HEK293 (cell line): ENCODE measurements around the gene KRT5.

Experiments used
- CTCF ChIA-PET: fragments of 350-600 bp; formaldehyde crosslinking; extraction: SDS; loops from one replicate; lab custom pipeline; 2021; ENCODE audit warnings: antibody characterized with exemption; lab: Yijun Ruan, JAX
- POLR2A ChIA-PET: fragments of 300-600 bp; formaldehyde crosslinking; extraction: SDS; loops from one replicate; lab custom pipeline; 2020; ENCODE audit warnings: antibody characterized with exemption, inconsistent platforms; lab: Yijun Ruan, JAX
- H3K27ac ChIP-seq: fragments of 200-500 bp; sonication (Bioruptor generic); 2 replicates; pipeline ENCODE4 v1.5.1; 2014; ENCODE audit warnings: low read depth, low read length, control low read depth, inconsistent platforms; ENCODE audit errors: extremely low read depth
- H3K36me3 ChIP-seq, 2 experiments: fragments of 200-500 bp in 1 of 2; sonication (Bioruptor generic) in 1 of 2; 1 replicate in 1 of 2; 2 replicates in 1 of 2; pipeline ENCODE4 v1.5.1; 2014 to 2017; ENCODE audit warnings: inconsistent platforms in 2 of 2, low read length in 2 of 2; ENCODE audit not compliant: control insufficient read depth in 2 of 2, insufficient read depth in 1 of 2
- H3K4me1 ChIP-seq: fragments of 200-500 bp; sonication (Bioruptor generic); 2 replicates; pipeline ENCODE4 v1.5.1; 2014; ENCODE audit warnings: mild to moderate bottlenecking, low read length, inconsistent platforms; ENCODE audit not compliant: control insufficient read depth, insufficient read depth
- H3K4me3 ChIP-seq: 2 replicates; pipeline ENCODE4 v1.5.1; 2011; ENCODE audit warnings: low read depth, mild to moderate bottlenecking, control low read depth, low read length, moderate library complexity
- H3K9me3 ChIP-seq: fragments of 200-500 bp; sonication (Bioruptor generic); 2 replicates; pipeline ENCODE4 v1.5.1; 2014; ENCODE audit warnings: low read depth, low read length, inconsistent platforms; ENCODE audit not compliant: control insufficient read depth, insufficient read depth
- MEIS1 ChIP-seq: sonication (generic); formaldehyde crosslinking; IDR thresholded peaks from 2 replicates; pipeline ENCODE4 v1.8.1; 2022; ENCODE audit warnings: missing genetic modification reagents, mild to moderate bottlenecking, borderline replicate concordance
- MYNN ChIP-seq: fragments of 450-650 bp; formaldehyde crosslinking; IDR thresholded peaks from 2 replicates; pipeline ENCODE4 v1.5.1; 2016; ENCODE audit warnings: missing biosample characterization, missing genetic modification characterization, borderline replicate concordance
- OVOL3 ChIP-seq: fragments of 450-650 bp; formaldehyde crosslinking; IDR thresholded peaks from 2 replicates; pipeline ENCODE4 v1.5.1; 2016; ENCODE audit warnings: missing biosample characterization, missing genetic modification characterization
- PRDM1 ChIP-seq: fragments of 450-650 bp; formaldehyde crosslinking; IDR thresholded peaks from 2 replicates; pipeline ENCODE4; 2016; ENCODE audit warnings: missing biosample characterization, missing genetic modification characterization
- SCRT2 ChIP-seq: fragments of 450-650 bp; formaldehyde crosslinking; IDR thresholded peaks from 2 replicates; pipeline ENCODE4 v1.5.1; 2016; ENCODE audit warnings: missing biosample characterization, missing genetic modification characterization
- ZBTB8A ChIP-seq: fragments of 450-650 bp; formaldehyde crosslinking; IDR thresholded peaks from 2 replicates; pipeline ENCODE4 v1.5.1; 2016; ENCODE audit warnings: missing biosample characterization, missing genetic modification characterization
- ZNF121 ChIP-seq: fragments of 450-650 bp; formaldehyde crosslinking; IDR thresholded peaks from 2 replicates; pipeline ENCODE4 v1.5.1; 2016; ENCODE audit warnings: missing biosample characterization, missing genetic modification characterization
- ZNF202 ChIP-seq: fragments of 450-650 bp; formaldehyde crosslinking; IDR thresholded peaks from 2 replicates; pipeline ENCODE4 v1.5.1; 2016; ENCODE audit warnings: missing biosample characterization, missing genetic modification characterization, borderline replicate concordance
- ZNF214 ChIP-seq: fragments of 450-650 bp; formaldehyde crosslinking; IDR thresholded peaks from 2 replicates; pipeline ENCODE4 v1.5.1; 2017; ENCODE audit warnings: missing biosample characterization, mild to moderate bottlenecking, missing genetic modification characterization, borderline replicate concordance
- ZNF274 ChIP-seq, 2 experiments: fragments of 200-500 bp in 1 of 2; fragments of 450-650 bp in 1 of 2; sonication (Bioruptor generic) in 1 of 2; formaldehyde crosslinking in 1 of 2; IDR thresholded peaks; 2 replicates each; pipeline versions ENCODE4 v1.5.1 to v1.6.1; 2014 to 2016; ENCODE audit warnings: borderline replicate concordance in 1 of 2, inconsistent platforms in 1 of 2, low read length in 1 of 2, missing biosample characterization in 1 of 2, missing genetic modification characterization in 1 of 2
- ZNF302 ChIP-seq: fragments of 450-650 bp; formaldehyde crosslinking; IDR thresholded peaks from 2 replicates; pipeline ENCODE4 v1.5.1; 2016; ENCODE audit warnings: missing biosample characterization, missing genetic modification characterization, low read depth
- ZNF37A ChIP-seq: fragments of 450-650 bp; IDR thresholded peaks from 2 replicates; pipeline ENCODE4 v1.5.1; 2018; ENCODE audit warnings: missing biosample characterization, missing genetic modification characterization
- ZNF416 ChIP-seq: fragments of 450-650 bp; formaldehyde crosslinking; IDR thresholded peaks from 2 replicates; pipeline ENCODE4 v1.5.1; 2016; ENCODE audit warnings: missing biosample characterization, missing genetic modification characterization
- ZNF473 ChIP-seq: fragments of 450-650 bp; formaldehyde crosslinking; IDR thresholded peaks from 2 replicates; pipeline ENCODE4 v1.5.1; 2017; ENCODE audit warnings: missing biosample characterization, missing genetic modification characterization
- ZNF501 ChIP-seq: fragments of 450-650 bp; formaldehyde crosslinking; IDR thresholded peaks from 2 replicates; pipeline ENCODE4 v1.5.1; 2016; ENCODE audit warnings: missing biosample characterization, missing genetic modification characterization
- ZNF510 ChIP-seq: fragments of 450-650 bp; formaldehyde crosslinking; IDR thresholded peaks from 2 replicates; pipeline ENCODE4 v1.5.1; 2018; ENCODE audit warnings: mild to moderate bottlenecking, missing genetic modification characterization, missing biosample characterization; ENCODE audit not compliant: insufficient replicate concordance
- ZNF544 ChIP-seq: fragments of 450-650 bp; formaldehyde crosslinking; IDR thresholded peaks from 2 replicates; pipeline ENCODE4 v1.5.0; 2017; ENCODE audit warnings: missing biosample characterization, missing genetic modification characterization
- ZNF549 ChIP-seq: fragments of 450-650 bp; IDR thresholded peaks from 2 replicates; pipeline ENCODE4 v1.5.1; 2018; ENCODE audit warnings: missing biosample characterization, missing genetic modification characterization, mild to moderate bottlenecking, inconsistent platforms, moderate library complexity
- ZNF560 ChIP-seq: fragments of 450-650 bp; formaldehyde crosslinking; IDR thresholded peaks from 2 replicates; pipeline ENCODE4 v1.5.1; 2017; ENCODE audit warnings: missing biosample characterization, missing genetic modification characterization, borderline replicate concordance
- ZNF692 ChIP-seq: fragments of 450-650 bp; formaldehyde crosslinking; IDR thresholded peaks from 2 replicates; pipeline ENCODE4 v1.5.1; 2016; ENCODE audit warnings: missing biosample characterization, missing genetic modification characterization
- TF ChIP-seq, protein P1 (sequence below): fragments of 450-650 bp; formaldehyde crosslinking; IDR thresholded peaks from 2 replicates; pipeline ENCODE4 v1.5.1; 2016; ENCODE audit warnings: missing biosample characterization, missing genetic modification characterization, borderline replicate concordance

The KRT5 gene

DNA sequence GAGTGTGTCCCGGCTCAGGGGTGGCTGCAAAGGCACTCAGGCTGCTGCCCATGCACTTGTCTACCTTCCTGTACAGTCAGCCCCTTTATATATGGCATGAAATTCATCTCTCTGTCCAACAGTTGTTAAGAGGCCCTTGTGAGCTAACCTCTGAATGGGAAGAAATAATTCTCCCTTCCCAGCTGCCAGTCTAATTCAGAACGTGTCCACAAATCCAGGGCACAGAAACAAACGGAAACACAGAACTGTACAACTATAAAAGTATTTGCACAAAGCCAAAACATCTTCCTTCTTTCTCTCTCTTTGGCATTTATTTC is 849 bp downstream of the KRT5 start:
- H3K27ac ChIP-seq = no peak overlapping the region
- no peak for TF ChIP-seq ZNF37A (tag by site-specific recombination)
- TF ChIP-seq ZNF510 (tag by site-specific recombination) = no peak
- TF ChIP-seq ZNF202 (tag by site-specific recombination) = no peak
- TF ChIP-seq MEIS1 = no peak
- TF ChIP-seq MYNN (tag by site-specific recombination) = no peak
- TF ChIP-seq ZNF214 = no peak
- no peak for TF ChIP-seq ZNF501 (tag by site-specific recombination)
- no peak for TF ChIP-seq ZNF416 (tag by site-specific recombination)
- TF ChIP-seq ZNF549 (tag by site-specific recombination) = no peak
- no peak for TF ChIP-seq ZNF544 (tag by site-specific recombination)
- TF ChIP-seq ZNF692 (tag by site-specific recombination) = no peak
- TF ChIP-seq ZNF274 (IDR thresholded peaks at IDR 0.05; ENCODE audit: low read length) = no peak
- no peak for TF ChIP-seq ZNF274 (tag by site-specific recombination; IDR thresholded peaks at IDR 0.05; ENCODE audit: borderline replicate concordance)
- no peak for TF ChIP-seq ZNF560 (tag by site-specific recombination)
- no peak for TF ChIP-seq ZNF302 (tag by site-specific recombination)
- no peak for TF ChIP-seq ZNF121 (tag by site-specific recombination)
- no peak for TF ChIP-seq ZNF473
- TF ChIP-seq ZBTB8A (tag by site-specific recombination) = no peak
- no peaks in the 10 kb centered on the region for H3K36me3 ChIP-seq
- POLR2A ChIA-PET = no interaction called here
- no peaks in the 10 kb centered on the region for H3K4me1 ChIP-seq
- H3K4me3 ChIP-seq = no peak overlapping the region
- CTCF ChIA-PET = no interaction called here
- no peaks in the 10 kb centered on the region for H3K9me3 ChIP-seq

GRCh38 chr12:52518574-52519386 is 1.4 kb downstream of the KRT5 start:
- TF ChIP-seq PRDM1 (tag by site-specific recombination) = no peak
- Histone ChIP-seq H3K36me3 (no peaks in the 10 kb centered on the region), H3K27ac (no peak overlapping the region), H3K4me1 (no peaks in the 10 kb centered on the region), H3K9me3 (no peaks in the 10 kb centered on the region), H3K4me3 (no peak overlapping the region)
- CTCF ChIA-PET = no interaction called here
- POLR2A ChIA-PET = no interaction called here

DNA sequence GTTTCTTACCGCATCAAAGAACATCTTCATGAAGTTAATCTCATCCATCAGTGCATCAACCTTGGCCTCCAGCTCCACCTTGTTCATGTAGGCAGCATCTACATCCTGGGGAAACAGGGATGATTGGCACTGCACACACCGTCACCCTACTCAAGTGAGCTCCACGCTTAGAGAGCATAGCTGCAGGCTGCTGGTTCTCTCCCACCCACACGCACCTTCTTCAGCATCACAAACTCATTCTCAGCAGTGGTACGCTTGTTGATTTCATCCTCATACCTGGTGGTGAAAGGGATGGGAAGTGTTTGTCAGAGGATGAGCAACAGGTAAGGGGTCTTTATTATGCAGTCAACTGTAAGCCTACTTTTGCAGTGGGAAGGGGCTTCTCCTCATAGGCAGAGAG is 2.3 kb downstream of the KRT5 start:
- POLR2A ChIA-PET = no interaction called here
- CTCF ChIA-PET = no interaction called here
- Histone ChIP-seq H3K36me3 (no peaks in the 10 kb centered on the region), H3K4me3 (no peak overlapping the region)
- TF ChIP-seq OVOL3 (tag by site-specific recombination) (no peak), SCRT2 (tag by site-specific recombination) (peak; percentile 62; the same call in 1 of the 2 replicates)
- TF ChIP-seq, protein P1, sequence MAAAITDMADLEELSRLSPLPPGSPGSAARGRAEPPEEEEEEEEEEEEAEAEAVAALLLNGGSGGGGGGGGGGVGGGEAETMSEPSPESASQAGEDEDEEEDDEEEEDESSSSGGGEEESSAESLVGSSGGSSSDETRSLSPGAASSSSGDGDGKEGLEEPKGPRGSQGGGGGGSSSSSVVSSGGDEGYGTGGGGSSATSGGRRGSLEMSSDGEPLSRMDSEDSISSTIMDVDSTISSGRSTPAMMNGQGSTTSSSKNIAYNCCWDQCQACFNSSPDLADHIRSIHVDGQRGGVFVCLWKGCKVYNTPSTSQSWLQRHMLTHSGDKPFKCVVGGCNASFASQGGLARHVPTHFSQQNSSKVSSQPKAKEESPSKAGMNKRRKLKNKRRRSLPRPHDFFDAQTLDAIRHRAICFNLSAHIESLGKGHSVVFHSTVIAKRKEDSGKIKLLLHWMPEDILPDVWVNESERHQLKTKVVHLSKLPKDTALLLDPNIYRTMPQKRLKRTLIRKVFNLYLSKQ (tag by site-specific recombination) = no peak
- TF ChIP-seq, all 188 proteins: peak for 1
- Histone ChIP-seq H3K4me1 (no peaks in the 10 kb centered on the region), H3K27ac (no peak overlapping the region), H3K9me3 (no peaks in the 10 kb centered on the region)
